ENCODE data around the gene SPDL1.

GRCh38 chr5:169628892-169629291 lies 45.3 kb downstream of the SPDL1 start:
- TF ChIP-seq CTCF (IDR thresholded peaks at IDR 0.05; ENCODE audit: insufficient read depth, low read length) (no peak), POLR2AphosphoS5 (IDR thresholded peaks at IDR 0.05; ENCODE audit: low read depth) (no peak), REST (IDR thresholded peaks at IDR 0.05; ENCODE audit: insufficient replicate concordance, low read depth) (no peak), GABPA (IDR thresholded peaks at IDR 0.05; ENCODE audit: low read depth) (no peak), SPI1 (IDR thresholded peaks at IDR 0.05; ENCODE audit: borderline replicate concordance, low read depth) (no peak)
